Effector memory CD4-positive, alpha-beta T cell (primary cell): ENCODE measurements around the gene HSD17B12.

Experiments
- DNase-seq, 3 donors: peaks; one replicate each; pipeline ENCODE4 v3.0.0-alpha.2; 2020
- H3K27ac ChIP-seq: 2 replicates; pipeline ENCODE4 v1.7.0; 2013; ENCODE audit warnings: mild to moderate bottlenecking, low read length, moderate library complexity; ENCODE audit not compliant: insufficient read depth, poor library complexity, severe bottlenecking
- H3K27me3 ChIP-seq: replicated peaks from 2 replicates; pipeline ENCODE4 v1.7.0; 2013; ENCODE audit warnings: mild to moderate bottlenecking, low read length; ENCODE audit not compliant: insufficient read depth, control insufficient read depth, poor library complexity, severe bottlenecking
- H3K36me3 ChIP-seq: 2 replicates; pipeline ENCODE4 v1.7.0; 2013; ENCODE audit warnings: mild to moderate bottlenecking, low read length, moderate library complexity; ENCODE audit not compliant: control insufficient read depth, insufficient read depth
- H3K4me1 ChIP-seq: 2 replicates; pipeline ENCODE4 v1.7.0; 2013; ENCODE audit warnings: low read length, mild to moderate bottlenecking; ENCODE audit not compliant: control insufficient read depth, insufficient read depth, poor library complexity, severe bottlenecking
- H3K4me3 ChIP-seq: 2 replicates; pipeline ENCODE4 v1.7.0; 2013; ENCODE audit warnings: low read length, low read depth, mild to moderate bottlenecking; ENCODE audit not compliant: insufficient read depth, poor library complexity, severe bottlenecking
- H3K9me3 ChIP-seq: 2 replicates; pipeline ENCODE4 v1.7.0; 2013; ENCODE audit warnings: mild to moderate bottlenecking, low read length, moderate library complexity; ENCODE audit not compliant: control insufficient read depth

Gene HSD17B12

GRCh38 chr11:43818220-43818619 is 137.7 kb downstream of the HSD17B12 start:
- no peak overlapping the region for H3K27ac ChIP-seq
- H3K27me3 ChIP-seq: no peaks in the 10 kb centered on the region
- no peak overlapping the region for H3K4me3 ChIP-seq
- H3K36me3 ChIP-seq: peaks cover 3% of the 10 kb centered on the region
- H3K9me3 ChIP-seq: no peaks in the 10 kb centered on the region
- H3K4me1 ChIP-seq: no peaks in the 10 kb centered on the region
- no peak for DNase-seq

GRCh38 chr11:43819926-43820325 is 139.4 kb downstream of the HSD17B12 start:
- Histone ChIP-seq H3K27ac (no peak overlapping the region), H3K27me3 (no peaks in the 10 kb centered on the region), H3K4me3 (no peak overlapping the region), H3K4me1 (no peaks in the 10 kb centered on the region), H3K9me3 (no peaks in the 10 kb centered on the region), H3K36me3 (peaks cover 3% of the 10 kb centered on the region)
- DNase-seq: no peak

GRCh38 chr11:43823316-43823715 is 142.8 kb downstream of the HSD17B12 start:
- peaks cover 3% of the 10 kb centered on the region for H3K36me3 ChIP-seq
- no peak for DNase-seq
- no peak overlapping the region for H3K27ac ChIP-seq
- H3K27me3 ChIP-seq: no peaks in the 10 kb centered on the region
- H3K4me1 ChIP-seq: no peaks in the 10 kb centered on the region
- H3K9me3 ChIP-seq: no peaks in the 10 kb centered on the region
- no peak overlapping the region for H3K4me3 ChIP-seq

GRCh38 chr11:43823851-43824250 is 143.3 kb downstream of the HSD17B12 start:
- no peak for DNase-seq
- Histone ChIP-seq H3K36me3 (peaks cover 3% of the 10 kb centered on the region), H3K4me1 (no peaks in the 10 kb centered on the region), H3K27me3 (no peaks in the 10 kb centered on the region), H3K9me3 (no peaks in the 10 kb centered on the region), H3K27ac (no peak overlapping the region), H3K4me3 (no peak overlapping the region)

GRCh38 chr11:43825217-43825816 is 144.8 kb downstream of the HSD17B12 start:
- no peak overlapping the region for H3K27ac ChIP-seq
- H3K27me3 ChIP-seq: no peaks in the 10 kb centered on the region
- no peaks in the 10 kb centered on the region for H3K4me1 ChIP-seq
- H3K9me3 ChIP-seq: no peaks in the 10 kb centered on the region
- peaks cover 3% of the 10 kb centered on the region for H3K36me3 ChIP-seq
- no peak overlapping the region for H3K4me3 ChIP-seq
- DNase-seq: no peak

- H3K27me3 ChIP-seq: no peaks in the 10 kb centered on the region
- no peaks in the 10 kb centered on the region for H3K4me1 ChIP-seq
- no peak overlapping the region for H3K27ac ChIP-seq
- no peaks in the 10 kb centered on the region for H3K9me3 ChIP-seq
- no peak overlapping the region for H3K4me3 ChIP-seq
- DNase-seq: no peak
- H3K36me3 ChIP-seq: no peaks in the 10 kb centered on the region
These were observed 150.4 kb downstream of the HSD17B12 start for GRCh38 chr11:43830928-43831440.

GRCh38 chr11:43832536-43832935 is 152.0 kb downstream of the HSD17B12 start:
- Histone ChIP-seq H3K4me1 (no peaks in the 10 kb centered on the region), H3K9me3 (no peaks in the 10 kb centered on the region), H3K27me3 (no peaks in the 10 kb centered on the region), H3K4me3 (no peak overlapping the region), H3K27ac (no peak overlapping the region), H3K36me3 (no peaks in the 10 kb centered on the region)
- DNase-seq: no peak

GRCh38 chr11:43833657-43834073 is 153.1 kb downstream of the HSD17B12 start:
- H3K4me1 ChIP-seq: no peaks in the 10 kb centered on the region
- no peaks in the 10 kb centered on the region for H3K36me3 ChIP-seq
- H3K4me3 ChIP-seq: no peak overlapping the region
- H3K27me3 ChIP-seq: no peaks in the 10 kb centered on the region
- no peak overlapping the region for H3K27ac ChIP-seq
- DNase-seq: no peak
- no peaks in the 10 kb centered on the region for H3K9me3 ChIP-seq

- no peak overlapping the region for H3K4me3 ChIP-seq
- H3K27ac ChIP-seq: no peak overlapping the region
- DNase-seq: no peak
- no peaks in the 10 kb centered on the region for H3K9me3 ChIP-seq
- no peaks in the 10 kb centered on the region for H3K4me1 ChIP-seq
- H3K27me3 ChIP-seq: no peaks in the 10 kb centered on the region
- H3K36me3 ChIP-seq: no peaks in the 10 kb centered on the region
These were observed 153.7 kb downstream of the HSD17B12 start for GRCh38 chr11:43834286-43834685.

- H3K9me3 ChIP-seq: no peaks in the 10 kb centered on the region
- H3K4me3 ChIP-seq: no peak overlapping the region
- H3K4me1 ChIP-seq: no peaks in the 10 kb centered on the region
- H3K36me3 ChIP-seq: no peaks in the 10 kb centered on the region
- H3K27me3 ChIP-seq: no peaks in the 10 kb centered on the region
- no peak overlapping the region for H3K27ac ChIP-seq
- no peak for DNase-seq
These were observed 154.6 kb downstream of the HSD17B12 start for GRCh38 chr11:43835104-43835503.
